WTC11 (cell line): Measurements from ENCODE around the gene R3HDM4. TPM values are rescaled to one million over a fixed set of nuclear protein-coding genes. Genes with fewer than 3 reads are reported as not detected.

Experiments used
- ATAC-seq: fragments of 200-7000 bp; cut with Tn5 transposase; 2 replicates; pipeline ENCODE4 v1.10.0; 2021; ENCODE audit warnings: mild to moderate bottlenecking, moderate library complexity
- Bru-seq: library from RNA; stranded (reverse); fragments of 400-500 nt; gene quantifications from one replicate; lab custom pipeline; 2021; lab: Mats Ljungman, UMichigan
- CTCF ChIA-PET: fragments of 300-600 bp; sonication (Branson Sonifier 250); formaldehyde crosslinking; loops from one replicate; lab custom pipeline; 2021; ENCODE audit warnings: antibody characterized with exemption; lab: Charles Lee
- POLR2A ChIA-PET: fragments of 350-600 bp; sonication (Branson Sonifier 250); formaldehyde crosslinking; loops from one replicate; lab custom pipeline; 2021; ENCODE audit warnings: antibody characterized with exemption; lab: Charles Lee
- DNase-seq: peaks from one replicate; pipeline ENCODE4 v3.0.0; 2021; ENCODE audit warnings: low spot score
- H3K27ac Mint-ChIP-seq: 2 replicates; pipeline ENCODE4 v1.8.0; 2021; ENCODE audit warnings: mixed read lengths
- H3K27me3 Mint-ChIP-seq: 2 replicates; pipeline ENCODE4 v1.8.0; 2021; ENCODE audit warnings: low read depth, mild to moderate bottlenecking, moderate library complexity, mixed read lengths
- H3K36me3 Mint-ChIP-seq: 2 replicates; pipeline ENCODE4 v1.8.0; 2021; ENCODE audit warnings: mixed read lengths
- H3K4me1 Mint-ChIP-seq: 2 replicates; pipeline ENCODE4 v1.8.0; 2022; ENCODE audit warnings: mixed read lengths
- H3K4me3 Mint-ChIP-seq: 2 replicates; pipeline ENCODE4 v1.8.0; 2021; ENCODE audit warnings: mild to moderate bottlenecking, moderate library complexity, mixed read lengths
- H3K9me3 Mint-ChIP-seq: 2 replicates; pipeline ENCODE4 v1.8.0; 2021; ENCODE audit warnings: mixed read lengths
- EMX1 ChIP-seq: fragments of 250-450 bp; sonication (Bioruptor Pico); IDR thresholded peaks from 2 replicates; pipeline ENCODE4 v1.8.0; 2021; ENCODE audit warnings: mild to moderate bottlenecking
- FOXP1 ChIP-seq: sonication (generic); formaldehyde crosslinking; IDR thresholded peaks from 2 replicates; pipeline ENCODE4 v1.8.0; 2022; ENCODE audit warnings: missing genetic modification reagents, mild to moderate bottlenecking, moderate library complexity, borderline replicate concordance
- GABPB1 ChIP-seq: sonication (generic); formaldehyde crosslinking; IDR thresholded peaks from 2 replicates; pipeline ENCODE4 v1.8.1; 2023; ENCODE audit warnings: mild to moderate bottlenecking, missing genetic modification reagents
- GRHL2 ChIP-seq: fragments of 250-450 bp; sonication (Bioruptor Pico); IDR thresholded peaks from 2 replicates; pipeline ENCODE4 v1.8.0; 2022; ENCODE audit warnings: mild to moderate bottlenecking, moderate library complexity; ENCODE audit not compliant: insufficient replicate concordance, severe bottlenecking
- HMGA2 ChIP-seq: fragments of 250-450 bp; sonication (Bioruptor Pico); IDR thresholded peaks from 2 replicates; pipeline ENCODE4 v1.4.0; 2021; ENCODE audit warnings: mild to moderate bottlenecking, moderate library complexity
- NFE2L1 ChIP-seq: sonication (generic); formaldehyde crosslinking; IDR thresholded peaks from 2 replicates; pipeline ENCODE4 v1.8.1; 2023; ENCODE audit warnings: missing genetic modification reagents
- NFYB ChIP-seq: sonication (generic); formaldehyde crosslinking; conservative IDR thresholded peaks from 2 replicates; pipeline ENCODE4 v1.8.0; 2022; ENCODE audit warnings: low read depth, missing genetic modification reagents
- SP1 ChIP-seq: sonication (generic); formaldehyde crosslinking; conservative IDR thresholded peaks from 2 replicates; pipeline ENCODE4 v1.8.1; 2022; ENCODE audit warnings: missing genetic modification reagents
- TEAD1 ChIP-seq: sonication (generic); formaldehyde crosslinking; IDR thresholded peaks from 2 replicates; pipeline ENCODE4 v1.8.0; 2022; ENCODE audit warnings: mild to moderate bottlenecking, missing genetic modification reagents
- TEAD4 ChIP-seq: sonication (generic); formaldehyde crosslinking; IDR thresholded peaks from 2 replicates; pipeline ENCODE4 v1.8.0; 2022; ENCODE audit warnings: mild to moderate bottlenecking, missing genetic modification reagents
- ZNF416 ChIP-seq: fragments of 250-450 bp; sonication (Bioruptor Pico); IDR thresholded peaks from 2 replicates; pipeline ENCODE4 v1.9.0; 2021; ENCODE audit warnings: mild to moderate bottlenecking, inconsistent platforms
- long read RNA-seq, 3 experiments: library from RNA in 1 of 3; library from capped mRNA in 1 of 3; library from polyadenylated mRNA in 1 of 3; unstranded in 2 of 3; stranded (forward) in 1 of 3; transcript quantifications; one replicate each; pipeline ENCODE4 v2.0.0, GENCODE V29; 2021
- total RNA-seq: library from RNA; stranded (reverse); gene quantifications from 3 replicates; pipeline ENCODE4 v1.2.3, GENCODE V29; 2021
- TF ChIP-seq, protein P1 (sequence below): sonication (generic); formaldehyde crosslinking; IDR thresholded peaks from 2 replicates; pipeline ENCODE4 v1.8.0; 2022; ENCODE audit warnings: missing genetic modification reagents
- TF ChIP-seq, protein P2 (sequence below): sonication (generic); formaldehyde crosslinking; IDR thresholded peaks from 2 replicates; pipeline ENCODE4 v1.8.1; 2022; ENCODE audit warnings: missing genetic modification reagents, borderline replicate concordance
- TF ChIP-seq, protein P3 (sequence below): fragments of 250-450 bp; sonication (Bioruptor Pico); IDR thresholded peaks from 2 replicates; pipeline ENCODE4 v2.1.2; 2022; ENCODE audit warnings: mild to moderate bottlenecking, moderate library complexity
- TF ChIP-seq, protein P4 (sequence below): fragments of 250-450 bp; sonication (Bioruptor Pico); IDR thresholded peaks from 2 replicates; pipeline ENCODE4 v1.9.0; 2021; ENCODE audit warnings: moderate library complexity, mild to moderate bottlenecking, inconsistent platforms, borderline replicate concordance
- TF ChIP-seq, protein P5 (sequence below): sonication (generic); formaldehyde crosslinking; IDR thresholded peaks from 2 replicates; pipeline ENCODE4 v1.8.0; 2023; ENCODE audit warnings: missing genetic modification reagents, mild to moderate bottlenecking, borderline replicate concordance

R3HDM4 gene
- total RNA-seq: 85.5 to 99.5 TPM (median 88.3 TPM) in 3 replicates
- Bru-seq, nascent RNA: percentile 63 among the genes with signal in this experiment
- long read RNA-seq, experiment 1, transcript R3HDM4-204 (7 exons, 1,704 nt): minor isoform, 9 of 298 reads
- long read RNA-seq, experiment 1, transcript R3HDM4-201 (8 exons, 1,815 nt): major isoform, 220 of 298 reads
- long read RNA-seq, experiment 1, partial matches to known transcripts: 24 of 298 reads
- long read RNA-seq, experiment 1, other reads (novel, unspliced or antisense): 43 of 298 reads
- long read RNA-seq, experiment 2, transcript R3HDM4-201 (8 exons, 1,815 nt): major isoform, 52 of 108 reads
- long read RNA-seq, experiment 2, partial matches to known transcripts: 17 of 108 reads
- long read RNA-seq, experiment 2, other reads (novel, unspliced or antisense): 38 of 108 reads
- long read RNA-seq, experiment 3, transcript R3HDM4-201 (8 exons, 1,815 nt): major isoform, 5 of 8 reads
- long read RNA-seq, experiment 3, partial matches to known transcripts: 1 of 8 reads
- long read RNA-seq, experiment 3, other reads (novel, unspliced or antisense): 2 of 8 reads

DNA sequence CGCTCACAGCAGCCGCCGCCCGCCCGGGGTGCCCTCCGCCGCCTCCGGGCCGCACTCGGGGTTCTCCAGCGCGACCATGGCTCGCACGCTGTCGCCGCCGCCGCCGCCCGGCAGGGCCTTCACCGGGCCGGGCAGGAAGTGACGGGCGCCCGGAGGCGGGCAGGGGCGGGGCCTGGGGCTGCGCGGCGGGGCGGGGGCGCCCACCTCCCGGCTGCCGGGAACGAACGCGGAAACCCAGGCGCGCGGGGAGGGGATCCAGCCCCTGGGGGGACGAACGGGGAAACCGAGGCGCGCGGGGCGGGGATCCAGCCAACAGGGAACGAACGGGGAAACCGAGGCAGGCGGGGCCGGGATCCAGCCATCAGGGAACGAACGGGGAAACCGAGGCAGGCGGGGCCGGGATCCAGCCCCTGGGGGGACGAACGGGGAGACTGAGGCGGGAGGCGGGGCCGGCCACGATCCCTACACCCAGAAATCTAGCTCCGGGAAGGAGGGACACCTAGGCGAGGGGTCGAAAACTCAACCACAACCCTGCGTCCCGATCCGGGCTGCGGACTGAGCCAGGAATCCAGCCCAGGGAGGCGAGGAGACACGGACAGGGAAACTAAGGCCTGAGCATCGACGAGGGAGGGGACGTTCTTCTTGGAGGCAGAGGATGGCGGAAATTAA is at the start of gene R3HDM4:
TSS of gene R3HDM4 (minus strand) at position 140 of the 669 bp plus-strand sequence. CDS start at position 78, 62 bp downstream.
- H3K4me3 Mint-ChIP-seq: peak within 1 kb of the TSS; percentile 70
- TF ChIP-seq FOXP1 (CRISPR knock-in tag): no peak
- TF ChIP-seq HMGA2 (CRISPR knock-in tag): no peak
- TF ChIP-seq, protein P1, sequence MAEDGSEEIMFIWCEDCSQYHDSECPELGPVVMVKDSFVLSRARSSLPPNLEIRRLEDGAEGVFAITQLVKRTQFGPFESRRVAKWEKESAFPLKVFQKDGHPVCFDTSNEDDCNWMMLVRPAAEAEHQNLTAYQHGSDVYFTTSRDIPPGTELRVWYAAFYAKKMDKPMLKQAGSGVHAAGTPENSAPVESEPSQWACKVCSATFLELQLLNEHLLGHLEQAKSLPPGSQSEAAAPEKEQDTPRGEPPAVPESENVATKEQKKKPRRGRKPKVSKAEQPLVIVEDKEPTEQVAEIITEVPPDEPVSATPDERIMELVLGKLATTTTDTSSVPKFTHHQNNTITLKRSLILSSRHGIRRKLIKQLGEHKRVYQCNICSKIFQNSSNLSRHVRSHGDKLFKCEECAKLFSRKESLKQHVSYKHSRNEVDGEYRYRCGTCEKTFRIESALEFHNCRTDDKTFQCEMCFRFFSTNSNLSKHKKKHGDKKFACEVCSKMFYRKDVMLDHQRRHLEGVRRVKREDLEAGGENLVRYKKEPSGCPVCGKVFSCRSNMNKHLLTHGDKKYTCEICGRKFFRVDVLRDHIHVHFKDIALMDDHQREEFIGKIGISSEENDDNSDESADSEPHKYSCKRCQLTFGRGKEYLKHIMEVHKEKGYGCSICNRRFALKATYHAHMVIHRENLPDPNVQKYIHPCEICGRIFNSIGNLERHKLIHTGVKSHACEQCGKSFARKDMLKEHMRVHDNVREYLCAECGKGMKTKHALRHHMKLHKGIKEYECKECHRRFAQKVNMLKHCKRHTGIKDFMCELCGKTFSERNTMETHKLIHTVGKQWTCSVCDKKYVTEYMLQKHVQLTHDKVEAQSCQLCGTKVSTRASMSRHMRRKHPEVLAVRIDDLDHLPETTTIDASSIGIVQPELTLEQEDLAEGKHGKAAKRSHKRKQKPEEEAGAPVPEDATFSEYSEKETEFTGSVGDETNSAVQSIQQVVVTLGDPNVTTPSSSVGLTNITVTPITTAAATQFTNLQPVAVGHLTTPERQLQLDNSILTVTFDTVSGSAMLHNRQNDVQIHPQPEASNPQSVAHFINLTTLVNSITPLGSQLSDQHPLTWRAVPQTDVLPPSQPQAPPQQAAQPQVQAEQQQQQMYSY (CRISPR knock-in tag): peak; percentile 83
- TF ChIP-seq TEAD1 (CRISPR knock-in tag): no peak
- peak; percentile 82 for TF ChIP-seq SP1
- TF ChIP-seq, all 79 proteins: peak for 2
- ChIA-PET POLR2A (no interaction called here), CTCF (no interaction called here)
- Mint-ChIP-seq H3K27me3 (peaks cover 35% of the 10 kb centered on the region), H3K9me3 (no peaks in the 10 kb centered on the region), H3K36me3 (peaks cover 3% of the 10 kb centered on the region; the same call in 1 of the 2 replicates), H3K27ac (no peak within 1 kb of the TSS), H3K4me1 (no peaks in the 10 kb centered on the region)
- ATAC-seq (peak; percentile 43), DNase-seq (peak; percentile 64)

DNA sequence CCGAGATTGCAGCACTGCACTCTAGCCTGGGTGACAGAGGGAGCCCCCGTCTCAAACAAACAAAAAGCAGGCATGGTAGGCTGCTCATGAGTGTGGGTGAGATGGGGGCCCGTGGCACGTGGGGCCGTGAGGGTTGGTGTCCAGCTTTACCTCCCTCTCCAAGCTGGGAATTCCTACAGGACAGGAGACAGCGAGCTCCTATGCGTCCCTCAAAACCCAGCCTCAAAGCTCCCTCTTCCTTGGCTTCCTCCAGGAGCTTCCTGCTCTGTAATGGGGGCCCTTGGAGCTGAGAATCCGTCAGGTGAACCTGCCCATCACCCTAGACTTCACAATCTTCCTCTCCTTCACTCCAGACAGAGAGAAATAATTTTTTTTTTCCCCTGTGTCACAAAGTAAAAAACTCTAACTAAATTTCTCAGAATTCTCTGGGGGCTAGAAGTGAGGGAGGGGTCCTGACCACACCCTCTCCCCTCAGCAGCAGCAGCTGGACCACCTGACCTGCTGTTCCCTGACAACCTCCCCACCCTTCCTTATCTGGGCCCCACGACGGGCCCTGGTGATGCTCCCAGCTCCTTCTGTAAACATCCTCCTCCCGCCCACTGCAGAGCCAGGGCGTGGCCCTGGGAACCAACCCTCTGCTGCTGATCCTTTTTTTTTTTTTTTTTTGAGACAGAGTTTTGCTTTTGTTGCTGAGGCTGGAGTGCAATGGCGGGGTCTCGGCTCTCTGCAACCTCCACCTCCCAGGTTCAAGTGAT is 49.0 kb upstream of the R3HDM4 start:
- ATAC-seq (no peak), DNase-seq (no peak)
- peaks cover 40% of the 10 kb centered on the region for H3K36me3 Mint-ChIP-seq
- CTCF ChIA-PET: interaction anchor here (0.7 to 1.2 kb wide), 3 partner anchors 9 to 59 kb away, joined by 3 to 4 read pairs (median 3); no protein-coding TSS in a partner anchor
- H3K27ac Mint-ChIP-seq: peak overlapping the region; percentile 23; the same call in 1 of the 2 replicates
- peaks cover 10% of the 10 kb centered on the region for H3K9me3 Mint-ChIP-seq
- peaks cover 18% of the 10 kb centered on the region for H3K4me1 Mint-ChIP-seq
- TF ChIP-seq GRHL2 (CRISPR knock-in tag): no peak
- no peak for TF ChIP-seq TEAD4 (CRISPR knock-in tag)
- TF ChIP-seq, all 79 proteins: peak for 0
- H3K27me3 Mint-ChIP-seq: no peaks in the 10 kb centered on the region
- H3K4me3 Mint-ChIP-seq: no peak overlapping the region
- POLR2A ChIA-PET: no interaction called here

DNA sequence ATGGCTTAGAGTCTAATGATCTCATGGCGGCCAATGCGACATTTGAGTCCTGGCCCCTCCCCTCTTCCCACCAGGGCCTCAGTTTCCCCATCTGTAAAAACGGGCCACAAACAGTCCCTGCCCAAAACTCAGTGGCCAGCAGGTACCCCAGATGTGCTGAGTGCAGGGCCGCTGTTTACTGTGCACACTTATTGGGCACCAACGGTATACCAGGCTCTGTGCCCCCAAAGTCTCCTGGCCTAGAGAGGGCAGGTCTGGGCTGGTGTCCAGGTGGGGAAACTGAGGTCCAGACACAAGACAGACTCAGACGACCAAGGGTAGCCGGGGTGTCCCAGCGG is 47.6 kb upstream of the R3HDM4 start:
- no peak overlapping the region for H3K4me3 Mint-ChIP-seq
- POLR2A ChIA-PET: no interaction called here
- TF ChIP-seq EMX1 (CRISPR knock-in tag): no peak
- TF ChIP-seq, protein P2, sequence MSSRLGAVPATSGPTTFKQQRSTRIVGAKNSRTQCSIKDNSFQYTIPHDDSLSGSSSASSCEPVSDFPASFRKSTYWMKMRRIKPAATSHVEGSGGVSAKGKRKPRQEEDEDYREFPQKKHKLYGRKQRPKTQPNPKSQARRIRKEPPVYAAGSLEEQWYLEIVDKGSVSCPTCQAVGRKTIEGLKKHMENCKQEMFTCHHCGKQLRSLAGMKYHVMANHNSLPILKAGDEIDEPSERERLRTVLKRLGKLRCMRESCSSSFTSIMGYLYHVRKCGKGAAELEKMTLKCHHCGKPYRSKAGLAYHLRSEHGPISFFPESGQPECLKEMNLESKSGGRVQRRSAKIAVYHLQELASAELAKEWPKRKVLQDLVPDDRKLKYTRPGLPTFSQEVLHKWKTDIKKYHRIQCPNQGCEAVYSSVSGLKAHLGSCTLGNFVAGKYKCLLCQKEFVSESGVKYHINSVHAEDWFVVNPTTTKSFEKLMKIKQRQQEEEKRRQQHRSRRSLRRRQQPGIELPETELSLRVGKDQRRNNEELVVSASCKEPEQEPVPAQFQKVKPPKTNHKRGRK (CRISPR knock-in tag): no peak
- TF ChIP-seq, protein P3, sequence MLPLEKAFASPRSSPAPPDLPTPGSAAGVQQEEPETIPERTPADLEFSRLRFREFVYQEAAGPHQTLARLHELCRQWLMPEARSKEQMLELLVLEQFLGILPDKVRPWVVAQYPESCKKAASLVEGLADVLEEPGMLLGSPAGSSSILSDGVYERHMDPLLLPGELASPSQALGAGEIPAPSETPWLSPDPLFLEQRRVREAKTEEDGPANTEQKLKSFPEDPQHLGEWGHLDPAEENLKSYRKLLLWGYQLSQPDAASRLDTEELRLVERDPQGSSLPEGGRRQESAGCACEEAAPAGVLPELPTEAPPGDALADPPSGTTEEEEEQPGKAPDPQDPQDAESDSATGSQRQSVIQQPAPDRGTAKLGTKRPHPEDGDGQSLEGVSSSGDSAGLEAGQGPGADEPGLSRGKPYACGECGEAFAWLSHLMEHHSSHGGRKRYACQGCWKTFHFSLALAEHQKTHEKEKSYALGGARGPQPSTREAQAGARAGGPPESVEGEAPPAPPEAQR: no peak
- no peak for TF ChIP-seq ZNF416 (CRISPR knock-in tag)
- no peak for TF ChIP-seq NFYB (CRISPR knock-in tag)
- TF ChIP-seq TEAD1 (CRISPR knock-in tag): no peak
- TF ChIP-seq, protein P4, sequence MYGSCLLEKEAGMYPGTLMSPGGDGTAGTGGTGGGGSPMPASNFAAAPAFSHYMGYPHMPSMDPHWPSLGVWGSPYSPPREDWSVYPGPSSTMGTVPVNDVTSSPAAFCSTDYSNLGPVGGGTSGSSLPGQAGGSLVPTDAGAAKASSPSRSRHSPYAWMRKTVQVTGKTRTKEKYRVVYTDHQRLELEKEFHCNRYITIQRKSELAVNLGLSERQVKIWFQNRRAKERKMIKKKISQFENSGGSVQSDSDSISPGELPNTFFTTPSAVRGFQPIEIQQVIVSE: no peak
- TF ChIP-seq NFE2L1 (CRISPR knock-in tag): no peak
- TF ChIP-seq GABPB1 (CRISPR knock-in tag): no peak
- TF ChIP-seq, protein P5, sequence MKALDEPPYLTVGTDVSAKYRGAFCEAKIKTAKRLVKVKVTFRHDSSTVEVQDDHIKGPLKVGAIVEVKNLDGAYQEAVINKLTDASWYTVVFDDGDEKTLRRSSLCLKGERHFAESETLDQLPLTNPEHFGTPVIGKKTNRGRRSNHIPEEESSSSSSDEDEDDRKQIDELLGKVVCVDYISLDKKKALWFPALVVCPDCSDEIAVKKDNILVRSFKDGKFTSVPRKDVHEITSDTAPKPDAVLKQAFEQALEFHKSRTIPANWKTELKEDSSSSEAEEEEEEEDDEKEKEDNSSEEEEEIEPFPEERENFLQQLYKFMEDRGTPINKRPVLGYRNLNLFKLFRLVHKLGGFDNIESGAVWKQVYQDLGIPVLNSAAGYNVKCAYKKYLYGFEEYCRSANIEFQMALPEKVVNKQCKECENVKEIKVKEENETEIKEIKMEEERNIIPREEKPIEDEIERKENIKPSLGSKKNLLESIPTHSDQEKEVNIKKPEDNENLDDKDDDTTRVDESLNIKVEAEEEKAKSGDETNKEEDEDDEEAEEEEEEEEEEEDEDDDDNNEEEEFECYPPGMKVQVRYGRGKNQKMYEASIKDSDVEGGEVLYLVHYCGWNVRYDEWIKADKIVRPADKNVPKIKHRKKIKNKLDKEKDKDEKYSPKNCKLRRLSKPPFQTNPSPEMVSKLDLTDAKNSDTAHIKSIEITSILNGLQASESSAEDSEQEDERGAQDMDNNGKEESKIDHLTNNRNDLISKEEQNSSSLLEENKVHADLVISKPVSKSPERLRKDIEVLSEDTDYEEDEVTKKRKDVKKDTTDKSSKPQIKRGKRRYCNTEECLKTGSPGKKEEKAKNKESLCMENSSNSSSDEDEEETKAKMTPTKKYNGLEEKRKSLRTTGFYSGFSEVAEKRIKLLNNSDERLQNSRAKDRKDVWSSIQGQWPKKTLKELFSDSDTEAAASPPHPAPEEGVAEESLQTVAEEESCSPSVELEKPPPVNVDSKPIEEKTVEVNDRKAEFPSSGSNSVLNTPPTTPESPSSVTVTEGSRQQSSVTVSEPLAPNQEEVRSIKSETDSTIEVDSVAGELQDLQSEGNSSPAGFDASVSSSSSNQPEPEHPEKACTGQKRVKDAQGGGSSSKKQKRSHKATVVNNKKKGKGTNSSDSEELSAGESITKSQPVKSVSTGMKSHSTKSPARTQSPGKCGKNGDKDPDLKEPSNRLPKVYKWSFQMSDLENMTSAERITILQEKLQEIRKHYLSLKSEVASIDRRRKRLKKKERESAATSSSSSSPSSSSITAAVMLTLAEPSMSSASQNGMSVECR (CRISPR knock-in tag): no peak

More for the DNA sequence above, 47.6 kb upstream of the R3HDM4 start:
- CTCF ChIA-PET: interaction anchor here (1.1 to 1.3 kb wide), 2 partner anchors 28 to 110 kb away, joined by 3 to 13 read pairs; no protein-coding TSS in a partner anchor
- DNase-seq (no peak), ATAC-seq (no peak)
- H3K36me3 Mint-ChIP-seq: peaks cover 26% of the 10 kb centered on the region
- peaks cover 5% of the 10 kb centered on the region for H3K9me3 Mint-ChIP-seq
- H3K27me3 Mint-ChIP-seq: no peaks in the 10 kb centered on the region
- H3K27ac Mint-ChIP-seq: no peak overlapping the region
- peaks cover 25% of the 10 kb centered on the region for H3K4me1 Mint-ChIP-seq
